HG03342 (cell line): Measurements from ENCODE around the gene ATP6V1G1.

Source experiments
- ATAC-seq: cut with Tn5 transposase; IDR thresholded peaks from one replicate; pipeline ENCODE4 v1.9.1; 2021; ENCODE audit warnings: mild to moderate bottlenecking, moderate library complexity; ENCODE audit not compliant: unreplicated experiment

The ATP6V1G1 gene

DNA sequence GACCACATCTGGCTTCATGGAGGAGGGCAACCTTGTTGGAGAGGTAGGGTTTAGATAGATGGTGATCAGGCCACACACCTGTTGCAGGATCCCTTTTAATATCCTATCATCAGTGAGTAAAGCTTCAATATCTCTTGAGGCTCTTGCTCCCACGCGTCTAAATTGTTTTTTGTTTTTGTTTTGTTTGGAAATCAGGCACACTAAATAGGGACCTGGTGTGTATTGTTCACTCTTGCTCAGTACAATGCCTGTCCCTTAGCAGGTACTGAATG is 20.9 kb downstream of the ATP6V1G1 start:
- no peak for ATAC-seq

- ATAC-seq = peak; percentile 36
Measured at GRCh38 chr9:114611516-114612271, 24.1 kb downstream of the ATP6V1G1 start.

DNA sequence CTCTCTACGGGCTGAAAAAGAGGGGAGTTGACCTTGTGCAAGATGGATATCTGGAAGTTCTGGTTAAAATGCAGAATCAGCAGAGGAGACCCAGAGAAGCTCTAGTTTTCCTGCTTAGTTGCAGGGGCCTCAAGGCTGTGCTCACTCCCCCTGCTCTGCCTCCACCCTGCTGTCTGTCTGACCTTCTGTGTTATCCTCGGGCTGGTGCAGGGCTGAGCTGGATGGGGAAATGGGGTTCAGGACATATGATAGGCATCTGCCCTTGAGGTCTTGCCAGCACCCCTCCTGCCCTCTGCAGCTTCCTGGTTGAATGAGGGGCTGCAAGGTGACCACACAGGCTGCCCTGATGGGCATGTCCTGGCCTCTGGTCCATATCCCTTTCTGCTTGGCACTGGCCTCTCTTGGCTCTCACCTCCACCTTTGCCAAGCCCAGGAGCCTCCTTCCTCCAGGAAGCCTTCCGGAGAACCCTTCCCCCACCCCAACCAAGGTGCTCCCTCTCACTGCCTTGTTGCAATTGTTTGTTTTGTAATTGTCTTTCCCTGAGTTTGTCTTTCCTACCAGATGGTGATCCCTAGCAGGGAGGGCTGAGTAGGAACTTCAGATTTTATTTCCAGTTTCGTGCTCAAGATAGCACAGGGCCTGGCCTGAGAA is 24.8 kb downstream of the ATP6V1G1 start:
- ATAC-seq = no peak

DNA sequence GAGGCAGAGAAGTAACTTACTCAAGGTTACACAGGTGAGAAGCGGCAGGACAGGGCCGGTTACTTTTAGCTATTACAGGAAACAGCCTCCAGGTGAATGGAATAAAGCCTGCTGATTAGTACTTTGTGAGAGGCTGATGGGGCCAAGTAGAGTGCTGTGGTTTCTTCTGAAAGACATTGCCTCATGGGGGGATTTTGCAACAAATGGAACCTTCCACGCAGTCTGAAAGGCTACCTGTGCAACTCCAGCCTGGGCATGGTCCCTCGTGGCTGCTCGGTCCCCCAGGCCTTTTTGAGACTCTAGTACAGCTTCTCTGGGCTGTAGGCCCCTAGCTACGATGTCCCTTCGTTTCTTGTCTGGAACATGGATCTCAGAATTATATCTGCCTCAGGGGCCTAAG is 25.5 kb downstream of the ATP6V1G1 start:
- no peak for ATAC-seq

- no peak for ATAC-seq
Measured at GRCh38 chr9:114613919-114614318, 26.4 kb downstream of the ATP6V1G1 start.

- no peak for ATAC-seq
Measured at GRCh38 chr9:114614373-114614772, 26.8 kb downstream of the ATP6V1G1 start.

- peak; percentile 65 for ATAC-seq
Measured at GRCh38 chr9:114616684-114617520, 29.3 kb downstream of the ATP6V1G1 start.

GRCh38 chr9:114619191-114619761 is 31.7 kb downstream of the ATP6V1G1 start:
- ATAC-seq = peak; percentile 43

DNA sequence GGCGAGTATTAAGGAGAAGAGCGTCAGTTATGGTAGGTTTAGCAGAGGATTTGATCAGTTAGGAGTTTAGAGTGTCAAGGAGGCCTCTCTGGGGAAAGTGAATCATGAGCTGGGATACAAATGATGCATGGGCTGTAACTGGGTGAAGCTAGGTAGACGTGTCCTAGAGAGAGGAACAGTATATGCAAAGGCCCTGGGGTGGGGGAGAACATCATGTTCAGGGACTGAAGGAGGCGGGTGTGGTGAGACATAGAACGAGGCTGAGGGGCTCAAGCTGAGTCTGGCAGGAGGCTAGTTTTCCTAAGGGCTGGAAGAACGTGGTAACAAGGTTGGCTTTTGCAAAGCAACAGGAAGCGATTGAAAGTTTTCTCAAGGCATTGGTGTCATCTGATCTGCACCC is 34.0 kb downstream of the ATP6V1G1 start:
- ATAC-seq = no peak

DNA sequence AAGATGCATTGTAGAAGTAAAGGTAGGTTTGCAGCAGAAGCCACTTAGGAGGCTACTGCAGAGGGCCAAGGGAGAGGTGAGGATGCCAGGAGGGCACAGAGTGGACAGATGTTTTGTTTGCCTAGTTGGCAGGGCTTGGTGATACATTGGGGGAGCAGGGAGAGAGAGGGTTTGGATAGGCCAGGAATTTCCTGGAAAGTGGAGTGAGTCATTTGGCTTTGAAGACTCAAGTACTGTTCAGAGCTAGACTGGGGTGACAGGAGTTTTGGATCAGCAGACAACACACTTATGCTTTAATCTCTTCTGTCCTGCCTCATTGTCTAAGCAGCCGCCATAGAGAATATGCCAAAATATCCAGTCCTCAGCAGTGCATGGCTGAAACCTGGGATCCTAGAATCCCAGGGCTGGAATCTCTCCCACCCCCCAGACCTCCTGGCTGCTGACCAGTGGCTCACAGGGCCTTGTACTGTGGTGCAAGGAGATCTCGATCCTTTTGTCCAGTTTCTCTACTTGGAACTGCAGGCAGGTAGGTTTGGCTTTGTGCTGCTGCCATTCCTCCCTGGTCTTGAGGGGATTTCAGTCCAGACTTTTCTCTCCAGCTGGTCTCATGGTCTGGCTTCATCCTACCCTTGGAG is 34.5 kb downstream of the ATP6V1G1 start:
- ATAC-seq = no peak

GRCh38 chr9:114624677-114625076 is 37.1 kb downstream of the ATP6V1G1 start:
- ATAC-seq = no peak

- ATAC-seq = no peak
Measured at GRCh38 chr9:114626415-114627020, 38.9 kb downstream of the ATP6V1G1 start.

DNA sequence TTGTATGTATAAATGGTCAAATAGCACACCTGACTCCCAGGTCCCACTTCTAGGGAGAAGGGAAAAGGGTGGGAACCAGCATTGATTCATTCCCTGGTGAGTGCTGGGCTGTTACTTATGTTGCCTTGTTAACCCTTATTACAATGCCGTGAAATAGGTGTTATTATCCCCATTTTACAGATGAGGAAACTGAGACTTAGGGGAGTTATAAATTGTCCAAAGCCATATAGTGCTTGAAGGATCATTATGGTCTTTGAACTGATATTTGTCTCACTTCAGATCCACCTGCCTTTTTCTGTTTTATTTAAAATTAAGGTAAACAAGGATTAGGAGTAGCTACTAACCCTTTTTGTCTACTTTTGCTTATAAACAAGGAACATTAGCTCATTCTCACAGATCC is 40.0 kb downstream of the ATP6V1G1 start:
- no peak for ATAC-seq

DNA sequence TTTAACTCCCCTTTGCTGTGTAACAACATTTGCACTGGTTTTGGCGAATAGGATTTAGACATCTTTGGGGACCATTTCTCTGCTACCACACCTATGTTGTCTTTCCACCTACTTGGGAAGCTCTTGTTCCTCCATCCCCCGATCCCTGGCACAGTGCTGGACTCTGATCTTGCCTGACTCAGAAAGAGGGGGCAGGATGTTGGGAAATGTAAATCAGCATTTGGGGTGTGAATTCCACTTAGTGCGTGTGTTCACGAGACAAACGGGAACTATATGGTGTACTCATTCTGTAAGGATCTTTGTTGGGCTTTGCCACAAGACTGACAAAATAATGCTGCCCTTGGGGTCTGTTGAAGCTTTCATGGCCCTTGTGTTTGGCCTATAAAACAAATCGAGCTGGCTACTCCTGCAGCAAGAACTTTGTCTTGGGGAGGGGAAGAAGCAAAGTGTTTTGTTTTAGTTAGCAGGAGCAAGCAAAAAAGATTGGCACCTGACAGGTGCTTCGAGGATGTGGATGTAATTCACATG is 42.1 kb downstream of the ATP6V1G1 start:
- no peak for ATAC-seq

- ATAC-seq = no peak
Measured at GRCh38 chr9:114631166-114631565, 43.6 kb downstream of the ATP6V1G1 start.

- ATAC-seq = no peak
Measured at GRCh38 chr9:114633438-114634089, 46.0 kb downstream of the ATP6V1G1 start.

- ATAC-seq = no peak
Measured at GRCh38 chr9:114634387-114634786, 46.8 kb downstream of the ATP6V1G1 start.

GRCh38 chr9:114638404-114638803 is 50.8 kb downstream of the ATP6V1G1 start:
- ATAC-seq = no peak

GRCh38 chr9:114641967-114642366 is 54.4 kb downstream of the ATP6V1G1 start:
- no peak for ATAC-seq

- no peak for ATAC-seq
Measured at GRCh38 chr9:114643001-114643400, 55.4 kb downstream of the ATP6V1G1 start.
